ENCODE data around the gene VMP1. TPM values are rescaled to one million over a fixed set of nuclear protein-coding genes. Genes with fewer than 3 reads are reported as not detected.

The VMP1 gene
- total and polyA plus RNA-seq, 2 of the 4 experiments (the other 2 are of a cell fraction): 89.8 to 197 TPM

DNA sequence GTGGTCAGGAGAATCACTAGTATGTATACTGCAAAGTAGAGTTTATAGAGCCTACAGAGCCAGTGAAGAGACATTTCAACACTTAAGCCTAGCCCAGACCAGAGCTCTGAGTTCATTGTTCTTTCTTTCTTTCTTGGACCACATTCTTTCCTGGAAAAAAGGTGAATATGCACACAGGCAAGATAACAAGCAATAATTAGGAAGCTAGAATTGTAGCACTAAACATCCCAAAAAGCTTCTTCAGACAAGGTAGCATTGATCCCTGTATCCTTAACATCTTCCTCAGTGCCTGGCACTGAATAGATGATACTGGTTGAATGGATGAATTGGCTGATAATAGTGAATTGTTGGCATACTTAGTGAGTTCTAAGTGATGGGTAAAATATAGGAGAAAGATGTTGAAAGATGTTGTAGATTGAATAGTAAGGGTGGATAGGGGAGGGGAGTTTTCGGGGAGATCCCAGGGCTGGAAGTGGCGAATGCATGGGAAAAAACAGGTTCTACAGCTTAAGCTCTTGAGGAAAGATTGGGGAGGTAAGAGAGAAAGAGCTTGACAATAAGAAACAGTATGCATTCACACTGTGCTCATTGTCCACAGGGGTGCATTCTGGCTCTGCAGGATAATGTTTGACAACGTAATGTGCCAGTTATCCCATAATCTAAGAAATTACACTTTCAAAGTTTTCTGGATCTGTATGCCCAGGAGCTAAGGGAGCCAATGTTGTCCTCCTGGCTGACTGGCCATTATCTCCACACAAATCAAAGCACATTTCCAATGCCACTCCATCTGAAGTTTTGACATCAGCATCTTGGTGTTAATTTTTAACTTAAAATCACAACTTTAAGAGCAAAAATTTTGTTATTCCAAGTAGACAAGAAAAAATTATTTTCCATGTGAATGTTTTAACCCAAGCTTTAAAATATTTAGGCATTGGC lies 149.7 kb downstream of the VMP1 start:
- Histone ChIP-seq H3K4me1 (ENCODE audit: control insufficient read depth, insufficient read depth, low read length) (peaks cover 15% of the 10 kb centered on the region), H3K4ac (ENCODE audit: low read depth, low read length) (peak overlapping the region; percentile 97), H3K9ac (ENCODE audit: low read depth, low read length) (no peak overlapping the region), H3K4me3 (ENCODE audit: insufficient read depth, low read depth, low read length) (no peak overlapping the region), H3K79me1 (ENCODE audit: low read depth in 1 of 2, low read length in 2 of 2) (peaks cover 4 to 39% of the 10 kb centered on the region in 2 experiments; a peak in 3 of 4 replicates), H2BK20ac (ENCODE audit: low read depth, low read length) (peak overlapping the region; percentile 99), H2AK9ac (replicated peaks; ENCODE audit: low read depth, low read length, poor library complexity) (no peak overlapping the region), H4K8ac (ENCODE audit: low read depth in 2 of 2, low read length in 2 of 2) (peak overlapping the region; percentile 49 to 88; a peak in 3 of 4 replicates), H4K20me1 (ENCODE audit: insufficient read depth, low read length) (no peaks in the 10 kb centered on the region), H3K27me3 (ENCODE audit: control insufficient read depth, insufficient read depth, low read length) (no peaks in the 10 kb centered on the region), H3K56ac (ENCODE audit: extremely low read depth, insufficient read depth, low read length) (0 out of 2 replicates have a peak overlapping the region, but pooled peaks have one; percentile 1), H3K9me1 (ENCODE audit: insufficient read depth, low read length) (peaks cover 13% of the 10 kb centered on the region), H2BK5ac (ENCODE audit: low read depth, low read length, poor library complexity, severe bottlenecking) (peak overlapping the region; percentile 84), H3K18ac (ENCODE audit: low read depth, low read length) (peak overlapping the region; percentile 97), H2AK5ac (ENCODE audit: low read depth, low read length) (peak overlapping the region; percentile 80), H4K5ac (ENCODE audit: low read depth, low read length) (peak overlapping the region; percentile 67), H2BK120ac (ENCODE audit: low read depth, low read length) (peak overlapping the region; percentile 96), H3K23ac (ENCODE audit: low read depth, low read length) (peak overlapping the region; percentile 40), H3K36me3 (ENCODE audit: control insufficient read depth, insufficient read depth, low read length) (peaks cover 2% of the 10 kb centered on the region; the same call in 1 of the 2 replicates), H3K9me3 (ENCODE audit: control insufficient read depth, insufficient read depth, low read length) (no peaks in the 10 kb centered on the region), H3K14ac (replicated peaks; ENCODE audit: low read depth, low read length) (peak overlapping the region; percentile 98), H4K91ac (ENCODE audit: insufficient read depth, low read depth, low read length) (peak overlapping the region; percentile 96), H3K4me2 (ENCODE audit: low read depth, low read length) (no peak overlapping the region), H2AFZ (replicated peaks; ENCODE audit: low read length, poor library complexity) (no peak overlapping the region), H3K27ac (ENCODE audit: insufficient read depth, low read length) (peak overlapping the region; percentile 27; the same call in 1 of the 2 replicates), H2BK15ac (ENCODE audit: low read depth, low read length) (peak overlapping the region; percentile 95)
- no TSS peak for BruUV-seq (replicated peaks)
- 78 to 100% methylated on average over 1 to 2 of the region's 3 CpGs for WGBS, 2 experiments (ENCODE audit: extremely low coverage in 2 of 2, insufficient read length in 1 of 2)
- ChIA-PET POLR2A (ENCODE audit: unreplicated experiment) (no interaction called here), CTCF (no interaction called here)
- dilution Hi-C loops (cut with HindIII; ENCODE audit: low sequenced_read_pairs, unreplicated experiment) (no loop called here), intact Hi-C loops (cut with micrococcal nuclease) (no loop called here), in situ Hi-C loops (cut with MboI; ENCODE audit: low sequenced_read_pairs) (no loop called here)
- DNase-seq (no peak), ATAC-seq (ENCODE audit: low read depth) (no peak)
- no peak for TF ChIP-seq NFE2L2 (IDR thresholded peaks at IDR 0.05; ENCODE audit: low read depth, low read length)
- no peak for TF ChIP-seq MXI1 (IDR thresholded peaks at IDR 0.05; ENCODE audit: borderline replicate concordance, low read depth, low read length)
- TF ChIP-seq MAFK (IDR thresholded peaks at IDR 0.05; ENCODE audit: low read depth, low read length): no peak
- TF ChIP-seq CTCF (conservative IDR thresholded peaks at IDR 0.05; ENCODE audit: low read depth, low read length): no peak
- TF ChIP-seq CHD1 (IDR thresholded peaks at IDR 0.05; ENCODE audit: low read depth, low read length): no peak
- no peak for TF ChIP-seq BHLHE40 (IDR thresholded peaks at IDR 0.05; ENCODE audit: low read depth, low read length)
- TF ChIP-seq FOS (IDR thresholded peaks at IDR 0.05; ENCODE audit: low read depth, low read length): no peak
- TF ChIP-seq POLR2A (IDR thresholded peaks at IDR 0.05; ENCODE audit: low read depth, low read length): no peak
- TF ChIP-seq RAD21 (IDR thresholded peaks at IDR 0.05; ENCODE audit: low read length): no peak
- no peak for TF ChIP-seq RFX5 (IDR thresholded peaks at IDR 0.05; ENCODE audit: low read depth, low read length)
- TF ChIP-seq USF2 (IDR thresholded peaks at IDR 0.05; ENCODE audit: low read depth, low read length): no peak
- no peak for TF ChIP-seq RCOR1 (IDR thresholded peaks at IDR 0.05; ENCODE audit: insufficient replicate concordance, low read length)

Measured in IMR-90 (cell line).